Measurements from ENCODE around the gene IKBKE.

GRCh38 chr1:206427291-206427690 lies 43.0 kb upstream of the IKBKE start:
- no peak for TF ChIP-seq CTCF (IDR thresholded peaks at IDR 0.05)
- no peak for TF ChIP-seq SIN3A (IDR thresholded peaks at IDR 0.05; ENCODE audit: borderline replicate concordance, insufficient read depth, low read depth, low read length)
